CMK (cell line): ENCODE measurements around the gene GLIS1.

Experiments
- DNase-seq: peaks from one replicate; pipeline ENCODE4 v3.0.0-alpha.2; 2010; ENCODE audit warnings: low read depth

The GLIS1 gene

GRCh38 chr1:53638360-53639035, 100.5 kb downstream of the GLIS1 start:
- no peak for DNase-seq

- peak; percentile 2 for DNase-seq
Observed at GRCh38 chr1:53637511-53638359, 101.2 kb downstream of the GLIS1 start.

- DNase-seq = no peak
Observed at GRCh38 chr1:53636621-53637171, 102.3 kb downstream of the GLIS1 start.

- DNase-seq = no peak
Observed at GRCh38 chr1:53634571-53634979, 104.4 kb downstream of the GLIS1 start.

GRCh38 chr1:53633073-53633704, 105.8 kb downstream of the GLIS1 start:
- no peak for DNase-seq

- DNase-seq = no peak
Observed at GRCh38 chr1:53631622-53632310, 107.2 kb downstream of the GLIS1 start.

- DNase-seq = no peak
Observed at GRCh38 chr1:53629101-53629691, 109.8 kb downstream of the GLIS1 start.

GRCh38 chr1:53628286-53628955, 110.5 kb downstream of the GLIS1 start:
- DNase-seq = no peak

GRCh38 chr1:53627666-53628065, 111.3 kb downstream of the GLIS1 start:
- DNase-seq = no peak

GRCh38 chr1:53627031-53627430, 111.9 kb downstream of the GLIS1 start:
- no peak for DNase-seq

- DNase-seq = no peak
Observed at GRCh38 chr1:53626616-53627015, 112.3 kb downstream of the GLIS1 start.

GRCh38 chr1:53625766-53626520, 113.0 kb downstream of the GLIS1 start:
- DNase-seq = no peak

GRCh38 chr1:53625049-53625448, 113.9 kb downstream of the GLIS1 start:
- DNase-seq = no peak

- no peak for DNase-seq
Observed at GRCh38 chr1:53622531-53622930, 116.4 kb downstream of the GLIS1 start.

- no peak for DNase-seq
Observed at GRCh38 chr1:53621144-53621543, 117.8 kb downstream of the GLIS1 start.

GRCh38 chr1:53620061-53620855, 118.7 kb downstream of the GLIS1 start:
- no peak for DNase-seq

GRCh38 chr1:53619367-53620060, 119.5 kb downstream of the GLIS1 start:
- no peak for DNase-seq

GRCh38 chr1:53618500-53619366, 120.2 kb downstream of the GLIS1 start:
- DNase-seq = no peak
